Thoracic aorta (tissue), 2 donors: Measurements from ENCODE around the gene VSTM2B. TPM values are rescaled to one million over a fixed set of nuclear protein-coding genes. Genes with fewer than 3 reads are reported as not detected.

ENCODE experiments used
- ATAC-seq: fragments of 150-250 bp; one replicate; pipeline ENCODE4 v1.8.0; 2017; ENCODE audit warnings: low read depth; ENCODE audit not compliant: insufficient number of reproducible peaks, low FRiP score
- DNase-seq: peaks from one replicate; pipeline ENCODE4 v3.0.0-alpha.2; 2020; ENCODE audit warnings: low spot score
- H3K27ac ChIP-seq, 2 donors: fragments of 200-600 bp; sonication (generic); 1 replicate in 1 of 2; 2 replicates in 1 of 2; pipeline ENCODE4 v1.5.1; 2016; ENCODE audit warnings: mild to moderate bottlenecking in 2 of 2, moderate library complexity in 2 of 2
- H3K27me3 ChIP-seq: fragments of 200-600 bp; sonication (generic); replicated peaks from 2 replicates; pipeline ENCODE4 v1.6.0; 2016; ENCODE audit warnings: mild to moderate bottlenecking; ENCODE audit not compliant: insufficient read depth
- H3K36me3 ChIP-seq: fragments of 200-600 bp; sonication (generic); one replicate; pipeline ENCODE4 v1.5.1; 2016
- H3K4me1 ChIP-seq, 2 donors: fragments of 200-600 bp; sonication (generic); 1 replicate in 1 of 2; 2 replicates in 1 of 2; pipeline versions ENCODE4 v1.5.1 to v1.6.0; 2016; ENCODE audit warnings: low read depth in 2 of 2, mild to moderate bottlenecking in 1 of 2; ENCODE audit not compliant: control insufficient read depth in 1 of 2
- H3K4me3 ChIP-seq: fragments of 200-600 bp; sonication (generic); 2 replicates; pipeline ENCODE4 v1.5.1; 2016; ENCODE audit warnings: mild to moderate bottlenecking
- H3K9me3 ChIP-seq: fragments of 200-600 bp; sonication (generic); 2 replicates; pipeline ENCODE4 v1.5.1; 2016
- total RNA-seq, 2 donors: library from RNA; depleted of rRNA; stranded (reverse); fragments of >200 nt; gene quantifications; one replicate each; pipeline versions ENCODE4 v1.1.0 to v1.2.3, GENCODE V29; 2016
- TF ChIP-seq, protein P1 (sequence below): fragments of 200-600 bp; sonication (generic); IDR thresholded peaks from one replicate; pipeline ENCODE4 v1.5.1; 2019; ENCODE audit warnings: antibody characterized with exemption

VSTM2B gene
- total RNA-seq, 2 donors from 2014 or later, result not detected

DNA sequence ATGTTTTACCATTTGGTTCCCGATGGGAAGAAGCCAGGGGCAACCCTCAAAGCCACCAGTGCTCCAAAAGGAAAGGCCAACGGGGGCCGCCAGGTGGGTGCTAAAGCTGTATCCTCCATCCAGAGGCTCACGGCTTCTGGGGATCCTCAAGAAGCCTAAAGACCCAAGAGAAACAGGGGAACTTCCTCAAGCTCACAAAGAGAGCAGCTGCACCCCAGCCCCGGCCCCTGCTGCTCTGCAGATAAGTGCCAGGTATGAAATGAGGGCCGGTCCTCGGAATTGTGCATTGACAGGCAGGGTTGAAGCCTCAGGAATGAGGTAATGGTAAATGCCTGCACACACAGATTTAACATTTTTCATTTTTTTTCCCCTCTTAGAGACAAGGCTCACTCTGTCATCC, 72.2 kb downstream of the VSTM2B start:
- ATAC-seq (no peak), DNase-seq (no peak)
- TF ChIP-seq, protein P1, sequence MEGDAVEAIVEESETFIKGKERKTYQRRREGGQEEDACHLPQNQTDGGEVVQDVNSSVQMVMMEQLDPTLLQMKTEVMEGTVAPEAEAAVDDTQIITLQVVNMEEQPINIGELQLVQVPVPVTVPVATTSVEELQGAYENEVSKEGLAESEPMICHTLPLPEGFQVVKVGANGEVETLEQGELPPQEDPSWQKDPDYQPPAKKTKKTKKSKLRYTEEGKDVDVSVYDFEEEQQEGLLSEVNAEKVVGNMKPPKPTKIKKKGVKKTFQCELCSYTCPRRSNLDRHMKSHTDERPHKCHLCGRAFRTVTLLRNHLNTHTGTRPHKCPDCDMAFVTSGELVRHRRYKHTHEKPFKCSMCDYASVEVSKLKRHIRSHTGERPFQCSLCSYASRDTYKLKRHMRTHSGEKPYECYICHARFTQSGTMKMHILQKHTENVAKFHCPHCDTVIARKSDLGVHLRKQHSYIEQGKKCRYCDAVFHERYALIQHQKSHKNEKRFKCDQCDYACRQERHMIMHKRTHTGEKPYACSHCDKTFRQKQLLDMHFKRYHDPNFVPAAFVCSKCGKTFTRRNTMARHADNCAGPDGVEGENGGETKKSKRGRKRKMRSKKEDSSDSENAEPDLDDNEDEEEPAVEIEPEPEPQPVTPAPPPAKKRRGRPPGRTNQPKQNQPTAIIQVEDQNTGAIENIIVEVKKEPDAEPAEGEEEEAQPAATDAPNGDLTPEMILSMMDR, result no peak
- no peak overlapping the region for H3K27ac ChIP-seq
- H3K9me3 ChIP-seq, result no peaks in the 10 kb centered on the region
- no peak overlapping the region for H3K4me3 ChIP-seq
- no peaks in the 10 kb centered on the region for H3K27me3 ChIP-seq
- no peaks in the 10 kb centered on the region for H3K36me3 ChIP-seq
- no peaks in the 10 kb centered on the region for H3K4me1 ChIP-seq

DNA sequence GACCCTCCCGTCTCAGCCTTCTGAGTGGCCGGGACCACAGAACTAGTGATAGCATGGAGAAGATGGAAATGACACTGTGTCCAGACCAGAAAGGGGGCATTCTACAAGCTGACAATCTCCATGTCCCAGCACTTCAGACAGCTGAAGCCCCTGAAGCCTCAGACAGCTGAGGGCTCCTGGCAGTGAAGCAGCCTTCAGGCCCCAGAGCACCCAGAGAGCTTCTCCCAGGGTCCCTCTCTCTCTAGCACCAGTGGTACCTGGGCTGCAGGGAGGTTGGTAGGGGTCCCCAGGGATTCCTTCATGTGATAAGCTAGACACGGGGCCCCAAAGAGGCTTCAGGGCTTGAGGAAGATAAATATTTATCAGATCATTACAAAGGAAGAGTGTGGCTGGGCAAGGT, 72.7 kb downstream of the VSTM2B start:
- Histone ChIP-seq H3K9me3 (no peaks in the 10 kb centered on the region), H3K27ac (no peak overlapping the region), H3K4me1 (no peaks in the 10 kb centered on the region), H3K4me3 (no peak overlapping the region), H3K36me3 (no peaks in the 10 kb centered on the region), H3K27me3 (no peaks in the 10 kb centered on the region)
- DNase-seq, result no peak
- no peak for ATAC-seq
- TF ChIP-seq, protein P1, result no peak

DNA sequence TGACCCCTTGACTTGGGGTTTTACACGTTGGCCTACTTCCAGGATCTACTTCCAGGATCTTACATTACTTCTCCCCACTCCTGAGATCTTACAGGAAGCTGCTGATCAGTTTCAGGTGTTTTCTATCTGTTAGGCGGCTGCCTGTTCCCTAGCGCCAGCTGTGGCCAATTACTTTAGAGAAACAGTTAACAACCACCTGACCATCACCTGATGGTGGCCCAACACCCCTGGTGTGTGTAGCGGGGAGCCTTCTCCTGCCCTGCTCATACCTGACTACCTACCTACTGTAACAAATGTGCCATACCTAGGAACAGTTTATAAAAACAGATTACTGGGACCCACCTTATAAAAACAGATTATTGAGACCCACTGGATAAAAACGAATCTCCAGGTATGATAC, 77.5 kb downstream of the VSTM2B start:
- DNase-seq, result no peak
- H3K4me1 ChIP-seq, result peaks cover 5 to 16% of the 10 kb centered on the region in 2 donors

DNA sequence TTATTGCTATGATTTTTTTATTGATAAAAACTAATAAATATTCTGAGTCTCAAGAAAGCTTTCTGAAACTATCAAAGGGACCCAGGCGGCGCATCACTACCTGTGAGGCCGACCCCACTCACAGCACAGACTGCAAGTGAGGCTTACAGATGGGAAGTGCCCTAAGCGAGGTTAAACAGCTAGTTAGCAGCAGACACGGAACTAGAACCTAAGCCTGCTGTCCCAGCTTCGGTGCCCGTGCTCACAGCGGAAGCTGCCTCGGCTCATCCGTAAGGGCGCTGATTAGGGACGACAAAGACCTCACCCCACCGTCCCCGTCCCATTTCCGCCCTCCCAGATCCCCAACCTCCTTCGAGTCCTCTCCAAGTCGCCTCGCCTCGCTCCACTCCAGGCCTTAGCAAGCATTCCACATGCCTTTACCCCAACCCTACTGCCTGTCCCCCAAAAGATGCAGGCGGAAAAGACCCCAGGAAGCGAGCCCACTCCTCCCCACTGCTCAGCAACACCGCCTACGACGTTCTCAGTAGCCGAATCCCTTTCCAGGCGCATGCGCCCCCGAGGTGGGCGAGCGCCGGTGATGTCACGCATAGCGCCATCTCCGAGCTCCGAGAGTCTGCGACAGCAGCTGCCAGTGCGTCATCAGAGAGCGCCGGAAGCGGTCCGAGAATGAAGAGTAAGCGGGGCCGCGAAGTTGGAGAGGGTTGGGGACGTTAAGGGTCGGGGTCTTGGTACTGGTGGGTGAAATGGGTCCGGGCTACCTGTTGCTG, 80.0 kb downstream of the VSTM2B start, which contains the start of gene POP4:
Gene POP4, plus strand, starts transcription at position 631 of the 767 bp plus-strand sequence. Its CDS starts 36 bp downstream, at position 667.
- ATAC-seq, result peak; percentile 79
- TF ChIP-seq, protein P1, result no peak
- H3K27me3 ChIP-seq, result no peaks in the 10 kb centered on the region
- no peaks in the 10 kb centered on the region for H3K36me3 ChIP-seq
- peak within 1 kb of the TSS; percentile 94 to 97 for H3K27ac ChIP-seq
- H3K4me3 ChIP-seq, result peak within 1 kb of the TSS; percentile 96
- H3K4me1 ChIP-seq, result peaks cover 5 to 16% of the 10 kb centered on the region in 2 donors
- H3K9me3 ChIP-seq, result no peaks in the 10 kb centered on the region
- peak; percentile 95 for DNase-seq

More for the DNA sequence above, 77.5 kb downstream of the VSTM2B start:
- no peaks in the 10 kb centered on the region for H3K36me3 ChIP-seq
- no peak overlapping the region for H3K27ac ChIP-seq
- H3K27me3 ChIP-seq, result no peaks in the 10 kb centered on the region
- no peak overlapping the region for H3K4me3 ChIP-seq
- no peak for ATAC-seq
- TF ChIP-seq, protein P1, result no peak
- no peaks in the 10 kb centered on the region for H3K9me3 ChIP-seq

DNA sequence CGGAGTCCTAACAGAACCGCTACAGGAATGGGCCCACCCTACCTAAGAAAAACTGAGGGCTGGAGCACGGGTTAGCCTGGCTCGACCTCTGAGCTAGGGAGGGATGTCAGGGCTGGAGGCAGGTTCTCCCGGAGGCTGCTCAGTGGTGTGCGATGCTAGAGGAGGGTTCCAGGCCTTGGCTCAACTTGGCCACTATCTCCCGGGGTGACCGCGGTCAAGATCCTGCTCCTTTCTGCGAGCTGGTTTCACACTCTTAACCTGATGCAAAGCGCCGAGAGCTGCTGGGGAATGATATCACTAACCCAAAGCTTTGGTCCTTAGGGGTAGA, 80.6 kb downstream of the VSTM2B start:
- DNase-seq (no peak), ATAC-seq (peak; percentile 8)
- Histone ChIP-seq H3K36me3 (no peaks in the 10 kb centered on the region), H3K27ac (peak overlapping the region; percentile 94 to 97), H3K4me3 (peak overlapping the region; percentile 96), H3K4me1 (peaks cover 5 to 16% of the 10 kb centered on the region in 2 donors), H3K9me3 (no peaks in the 10 kb centered on the region), H3K27me3 (no peaks in the 10 kb centered on the region)
- TF ChIP-seq, protein P1, result no peak
